DMS53 (cell line): ENCODE data around the gene IGDCC3.
A peak's percentile ranks its signal among the peaks of the same experiment; 100 is the strongest.
"Not testable (repeated sequence)": the region's sequence is repeated elsewhere in the genome, so short reads cannot be mapped to it uniquely, and the experiment has no call there.

Experiments used
- DNase-seq: peaks from one replicate; lab custom pipeline; 2025; lab: John Stamatoyannopoulos, UW

IGDCC3 gene

DNA sequence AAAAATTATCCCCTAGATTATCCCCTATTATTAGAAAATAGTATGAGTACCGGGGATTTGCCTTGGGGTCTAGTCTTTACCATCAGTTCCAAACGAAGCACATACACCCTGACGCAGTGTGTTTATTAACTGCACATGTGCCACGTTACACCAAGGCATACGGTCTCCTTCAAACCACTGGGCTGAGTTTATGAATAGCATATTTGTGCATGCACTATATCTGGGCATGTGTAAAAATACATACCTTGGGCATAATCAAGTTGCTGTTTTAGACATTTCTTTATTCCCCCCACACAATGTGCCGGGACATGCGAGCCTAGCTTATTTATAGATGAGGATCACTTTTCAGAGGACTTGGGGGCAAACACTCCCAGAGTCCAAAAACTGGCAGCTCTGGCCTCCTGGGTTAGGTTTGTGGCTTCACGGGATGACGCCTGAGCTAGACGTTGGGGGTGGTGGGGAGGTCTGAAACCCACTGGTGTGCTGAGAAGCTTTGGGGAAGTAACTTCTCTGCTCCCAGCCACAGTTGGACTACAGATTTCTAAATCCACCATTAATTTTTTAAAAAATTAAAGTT lies 28.7 kb upstream of the IGDCC3 start:
- DNase-seq: no peak

- no peak for DNase-seq
These were observed 28.1 kb upstream of the IGDCC3 start for GRCh38 chr15:65405791-65406423.

DNA sequence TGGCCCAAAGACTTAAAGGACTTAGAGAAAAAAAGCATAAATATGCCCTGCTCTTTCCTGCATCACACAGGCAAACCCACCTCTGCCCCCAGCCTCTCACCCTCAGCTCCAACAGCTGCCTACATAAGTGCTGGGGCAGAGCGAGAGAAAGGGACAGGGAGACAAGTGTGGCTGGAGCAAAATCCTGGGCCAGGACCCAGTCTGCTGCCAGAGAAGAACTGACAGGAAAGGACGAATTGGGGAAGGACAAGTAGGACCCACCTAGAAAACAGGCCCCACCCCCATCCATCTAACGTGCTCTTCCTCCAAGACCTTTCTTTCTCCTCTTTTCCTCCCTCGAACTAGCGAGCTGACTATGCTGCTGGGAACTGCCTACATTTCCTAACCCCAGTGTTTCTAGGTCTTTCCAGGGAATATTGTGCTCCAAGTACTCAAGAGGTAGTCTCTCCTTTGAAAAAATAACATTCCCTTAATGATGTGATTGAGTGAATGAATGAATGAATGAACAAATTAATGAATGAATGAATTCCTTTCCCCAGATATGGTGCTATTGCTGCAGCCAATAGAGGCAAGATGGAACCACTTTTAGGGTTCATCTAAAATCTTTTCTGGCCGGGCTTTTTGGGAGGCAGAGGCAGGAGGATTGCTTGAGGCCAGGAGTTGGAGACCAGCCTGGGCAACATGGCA lies 26.5 kb upstream of the IGDCC3 start:
- no peak for DNase-seq

DNA sequence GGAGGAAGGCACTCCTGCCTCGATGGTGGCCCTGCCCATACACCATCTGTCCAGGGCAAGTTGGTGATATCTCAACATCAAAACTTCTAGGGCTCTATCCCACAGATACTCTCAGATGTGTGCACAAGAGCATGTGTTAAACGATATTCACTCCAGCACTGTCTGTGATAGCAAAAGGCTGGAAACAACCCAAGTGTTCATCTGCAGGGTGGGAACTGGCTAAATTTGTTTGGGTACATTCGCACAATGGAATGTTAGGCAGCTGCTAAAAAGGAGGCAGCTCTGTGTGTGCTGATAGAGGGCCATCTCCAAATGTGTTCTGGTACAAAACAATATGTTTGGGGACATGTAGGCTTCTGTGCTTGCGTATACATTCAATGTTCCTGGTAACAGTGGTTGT lies 25.2 kb upstream of the IGDCC3 start:
- DNase-seq: no peak

GRCh38 chr15:65401611-65402240 lies 23.9 kb upstream of the IGDCC3 start:
- DNase-seq: no peak

GRCh38 chr15:65400760-65401610 lies 23.2 kb upstream of the IGDCC3 start:
- DNase-seq: peak; percentile 74

DNA sequence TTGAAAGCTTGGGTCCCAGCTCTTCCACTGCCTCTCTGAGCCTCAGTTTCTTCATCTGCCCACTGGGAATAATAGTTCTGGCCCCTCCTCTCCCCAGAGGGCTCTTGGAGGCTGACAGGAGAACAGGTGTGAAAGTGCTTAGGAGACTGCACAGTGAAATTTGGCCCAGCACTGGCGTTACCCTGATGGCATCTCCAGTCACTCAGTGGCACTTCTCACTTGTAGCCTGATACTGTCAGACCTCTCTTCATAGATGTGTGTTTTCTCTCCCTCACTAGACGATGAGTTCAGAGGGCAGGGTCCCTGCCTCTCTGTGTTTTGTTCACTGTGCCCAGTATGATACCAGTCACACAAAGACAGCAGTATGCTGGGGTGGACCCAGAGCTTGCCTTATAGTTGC lies 22.2 kb upstream of the IGDCC3 start:
- no peak for DNase-seq

- DNase-seq: no peak
These were observed 21.4 kb upstream of the IGDCC3 start for GRCh38 chr15:65399001-65399706.

DNA sequence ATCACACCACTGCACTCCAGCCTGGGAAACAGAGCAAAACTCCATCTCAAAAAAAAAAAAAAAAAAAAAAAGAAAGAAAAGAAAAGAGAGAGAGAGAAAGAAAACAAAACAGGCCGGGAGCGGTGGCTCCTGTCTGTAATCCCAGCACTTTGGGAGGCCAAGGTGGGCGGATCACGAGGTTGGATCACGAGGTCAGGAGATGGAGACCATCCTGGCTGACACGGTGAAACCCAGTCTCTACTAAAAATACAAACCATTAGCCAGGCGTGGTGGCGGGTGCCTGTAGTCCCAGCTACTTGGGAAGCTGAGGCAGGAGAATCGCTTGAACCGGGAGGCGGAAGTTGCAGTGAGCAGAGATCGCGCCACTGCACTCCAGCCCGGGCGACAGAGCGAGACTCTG lies 20.7 kb upstream of the IGDCC3 start:
- not testable (repeated sequence) for DNase-seq

DNA sequence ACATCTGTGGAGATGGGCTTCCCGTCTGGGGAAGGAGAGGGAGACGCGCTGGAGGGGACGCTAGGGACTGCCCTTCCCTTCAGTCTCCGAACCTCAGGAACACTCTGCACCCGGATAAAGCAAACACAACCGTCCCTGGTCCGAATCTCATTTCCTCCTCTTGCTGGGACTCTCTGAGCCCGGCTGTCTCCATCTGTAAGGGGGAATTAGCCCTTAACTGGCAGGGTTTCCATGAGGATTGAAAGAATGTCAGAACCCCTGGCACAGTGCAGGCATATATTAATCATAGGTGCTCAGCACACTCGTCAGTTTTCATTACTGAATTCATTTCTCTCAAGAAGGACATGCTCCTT lies 19.1 kb upstream of the IGDCC3 start:
- no peak for DNase-seq

DNA sequence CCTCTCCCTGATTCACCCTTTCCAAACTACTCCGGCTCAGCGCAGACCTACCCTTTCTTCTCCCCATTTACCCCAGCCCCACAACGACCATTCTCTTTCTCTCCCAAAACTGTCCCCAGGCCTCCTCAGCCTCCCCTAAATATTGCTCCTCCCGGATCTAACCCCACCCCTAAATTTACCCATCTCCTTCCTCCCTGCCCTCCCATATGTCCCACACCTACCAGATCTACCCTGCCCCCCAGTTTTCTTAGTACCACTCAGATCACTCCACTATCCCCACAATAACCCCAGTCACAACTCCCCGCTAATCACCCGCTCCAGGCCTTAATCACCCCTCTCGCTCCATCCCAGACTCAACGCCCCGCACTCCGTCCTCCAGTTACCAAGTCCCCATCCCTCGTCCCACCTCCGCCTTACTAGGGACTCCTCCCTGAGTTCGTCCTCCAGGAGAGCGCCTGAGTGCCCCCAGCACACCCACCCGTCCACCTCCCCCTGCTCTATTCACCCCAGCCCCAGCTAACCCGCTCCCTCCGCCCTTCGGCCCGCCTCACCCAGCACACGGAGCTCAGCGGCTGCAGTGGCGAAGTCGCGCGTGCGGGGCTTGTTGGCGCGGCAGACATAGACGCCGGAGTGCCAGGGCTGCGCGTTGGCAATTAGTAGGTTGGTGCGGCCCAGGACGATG lies 18.6 kb upstream of the IGDCC3 start:
- no peak for DNase-seq

DNA sequence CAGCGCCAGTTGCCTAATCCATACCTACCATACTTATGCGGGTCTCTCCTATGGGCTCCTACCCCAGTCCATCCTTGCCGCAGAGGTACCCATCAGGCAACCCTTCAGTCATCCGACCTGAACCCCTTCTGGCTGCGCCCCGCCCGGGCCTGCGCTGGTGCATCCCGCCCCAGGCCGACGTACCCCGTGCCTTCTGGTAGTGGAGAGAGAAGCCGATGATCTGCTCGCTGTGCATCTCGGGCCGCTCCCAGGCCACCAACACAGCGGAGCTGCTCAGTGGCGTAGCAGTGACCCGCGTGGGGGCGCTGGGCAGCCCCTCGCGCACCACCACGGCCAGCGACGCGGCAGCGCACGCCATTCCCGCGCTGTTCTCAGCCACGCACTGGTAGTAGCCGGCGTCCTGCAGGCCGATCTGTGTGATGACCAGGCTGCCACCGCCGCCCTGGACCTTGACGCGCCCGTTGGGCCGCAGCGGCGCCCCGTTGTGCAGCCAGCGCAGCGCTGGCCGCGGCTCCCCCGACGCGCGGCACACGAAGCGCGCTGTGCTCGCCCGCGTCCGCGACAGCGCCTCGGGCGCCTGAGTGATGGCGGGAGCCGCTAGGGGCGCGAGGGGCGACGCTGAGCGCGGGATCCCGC lies 17.9 kb upstream of the IGDCC3 start:
- no peak for DNase-seq

GRCh38 chr15:65394936-65395335 lies 17.1 kb upstream of the IGDCC3 start:
- DNase-seq: no peak

DNA sequence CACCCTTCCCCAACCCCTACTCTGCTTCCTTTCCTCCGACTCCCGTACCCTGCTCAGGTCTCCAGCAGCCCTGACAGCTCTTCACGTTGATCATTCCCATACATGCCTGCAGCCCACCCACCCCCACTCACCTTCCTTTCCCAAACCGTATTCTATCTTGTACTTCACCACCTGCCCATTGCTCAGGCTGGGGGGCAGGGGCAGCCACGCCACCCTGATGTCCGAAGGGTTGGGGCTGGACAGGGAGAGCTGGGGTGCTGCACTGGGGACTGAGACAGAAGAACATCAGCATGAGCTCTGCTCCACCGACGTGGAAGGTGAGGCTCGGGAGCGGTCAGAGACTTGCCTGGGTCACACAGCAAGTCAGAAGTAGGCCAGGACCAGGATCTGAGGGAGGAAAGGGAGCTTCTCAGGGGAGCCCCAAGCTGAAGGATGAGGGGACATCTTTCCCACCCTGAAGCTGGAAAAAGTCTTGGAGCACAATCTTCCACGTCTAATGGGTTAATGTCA lies 16.5 kb upstream of the IGDCC3 start:
- no peak for DNase-seq

GRCh38 chr15:65393557-65393956 lies 15.8 kb upstream of the IGDCC3 start:
- DNase-seq: no peak

DNA sequence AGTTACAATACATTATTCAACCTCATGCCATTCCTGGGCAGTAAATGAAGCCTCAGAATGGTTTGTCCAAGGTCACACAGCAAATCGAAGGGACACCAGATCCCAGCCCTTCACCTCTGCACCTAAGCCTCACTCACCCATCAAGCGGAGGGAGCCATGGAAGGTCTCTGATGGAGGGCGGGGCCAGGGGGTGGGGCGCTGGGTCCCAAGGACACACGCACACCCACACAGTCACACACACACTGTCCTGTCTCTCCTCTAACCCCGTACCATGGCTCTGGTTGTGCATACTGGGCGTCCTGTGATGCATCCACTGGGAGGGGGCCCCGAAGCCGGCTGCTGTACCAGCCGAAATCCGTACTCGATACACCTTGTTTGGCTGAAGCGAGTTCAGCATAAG lies 15.3 kb upstream of the IGDCC3 start:
- no peak for DNase-seq

DNA sequence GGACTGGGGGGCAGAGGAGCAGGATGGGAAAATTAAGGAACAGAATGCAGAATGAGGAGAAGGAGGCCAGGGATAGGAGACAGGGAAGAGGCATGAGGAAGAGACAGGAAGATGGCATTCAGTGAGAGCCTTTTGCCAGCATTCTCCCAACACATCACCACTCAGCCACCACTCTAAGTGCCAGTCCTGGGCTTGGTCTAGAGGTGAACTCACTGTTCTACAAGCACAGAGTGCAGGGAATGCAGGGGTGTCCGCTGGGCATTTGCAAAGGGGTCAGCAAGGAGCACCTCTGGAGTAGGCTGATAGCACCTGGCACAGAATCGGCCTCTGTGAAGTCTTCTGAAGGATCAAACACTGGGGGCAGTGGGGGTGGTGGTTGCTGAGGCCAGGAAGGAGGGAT lies 14.6 kb upstream of the IGDCC3 start:
- no peak for DNase-seq

- DNase-seq: no peak
These were observed 13.9 kb upstream of the IGDCC3 start for GRCh38 chr15:65391732-65392131.

- DNase-seq: no peak
These were observed 12.6 kb upstream of the IGDCC3 start for GRCh38 chr15:65390447-65390846.

GRCh38 chr15:65389226-65389625 lies 11.4 kb upstream of the IGDCC3 start:
- DNase-seq: no peak
